ENCODE data around the gene LMNB1. TPM values are rescaled to one million over a fixed set of nuclear protein-coding genes. Genes with fewer than 3 reads are reported as not detected.

The LMNB1 gene
- total RNA-seq, 1 experiment from 2014 or later: 150 TPM

DNA sequence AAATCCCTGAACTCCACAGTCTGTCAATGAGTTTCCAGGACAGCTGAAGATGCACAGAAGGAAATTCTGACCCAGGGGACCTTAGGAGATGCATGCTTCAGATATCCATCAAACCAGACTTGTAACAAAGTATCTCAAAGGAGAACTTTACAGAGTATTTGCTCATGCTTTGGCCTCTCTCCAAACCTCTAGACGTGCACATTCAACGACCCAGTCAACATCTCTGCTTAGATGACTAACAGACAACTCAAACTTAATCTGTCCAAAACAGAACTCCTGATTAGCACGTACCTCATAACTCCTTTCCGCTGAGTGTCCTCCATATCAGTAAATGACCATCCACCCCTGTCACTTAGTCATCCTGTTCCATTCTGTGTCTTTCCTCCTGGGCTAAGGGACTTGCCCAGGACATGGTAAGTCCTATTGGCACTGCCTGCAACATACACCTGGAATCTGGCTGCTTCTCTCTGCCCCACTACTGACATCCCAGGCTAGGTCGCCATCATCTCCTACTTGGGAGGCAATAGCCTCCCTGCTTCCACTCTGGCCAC, 107.4 kb downstream of the LMNB1 start:
- DNase-seq (ENCODE audit: low read depth, low spot score): peak; percentile 10
- Histone ChIP-seq H3K27me3 (ENCODE audit: insufficient read depth, low read length) (no peaks in the 10 kb centered on the region), H3K36me3 (ENCODE audit: control insufficient read depth in 1 of 2, insufficient read depth in 2 of 2, low read length in 2 of 2) (no peaks in the 10 kb centered on the region), H4K20me1 (ENCODE audit: insufficient read depth) (no peaks in the 10 kb centered on the region), H3K9me3 (ENCODE audit: control insufficient read depth in 1 of 2, insufficient read depth in 1 of 2, low read depth in 1 of 2, low read length in 2 of 2) (no peaks in the 10 kb centered on the region), H2AFZ (ENCODE audit: low read depth, low read length, poor library complexity, severe bottlenecking) (no peak overlapping the region), H3K4me3 (replicated peaks in 1 of 2; ENCODE audit: low read depth in 1 of 2, low read length in 2 of 2) (no peak overlapping the region), H3K4me2 (ENCODE audit: low read length) (no peak overlapping the region; the same call in 1 of the 2 replicates), H3K79me2 (ENCODE audit: insufficient read depth, low read length) (no peaks in the 10 kb centered on the region), H3K27ac (ENCODE audit: low read depth, low read length) (no peak overlapping the region), H3K9ac (ENCODE audit: low read length) (no peak overlapping the region), H3K4me1 (ENCODE audit: control insufficient read depth in 1 of 2, insufficient read depth in 2 of 2, low read length in 2 of 2) (peaks cover 0 to 12% of the 10 kb centered on the region in 2 experiments; a peak in 2 of 4 replicates), H3K9me2 (ENCODE audit: insufficient read depth) (no peaks in the 10 kb centered on the region)
- no peak; the same call in 1 of the 2 replicates for ATAC-seq
- ChIA-PET CTCF (no interaction called here), POLR2A (no interaction called here), RAD21 (ENCODE audit: low non-redundant PET in 1 of 2, low total read pairs in 2 of 2, uncharacterized antibody in 2 of 2, unreplicated experiment in 2 of 2) (interaction anchor here in 1 of 2 experiments (0.6 kb wide), 1 partner anchor 15 kb away, joined by 3 read pairs; no protein-coding TSS in a partner anchor)
- TF ChIP-seq FOSL1 (IDR thresholded peaks at IDR 0.05; ENCODE audit: low read depth): peak; percentile 49
- TF ChIP-seq, protein P1, sequence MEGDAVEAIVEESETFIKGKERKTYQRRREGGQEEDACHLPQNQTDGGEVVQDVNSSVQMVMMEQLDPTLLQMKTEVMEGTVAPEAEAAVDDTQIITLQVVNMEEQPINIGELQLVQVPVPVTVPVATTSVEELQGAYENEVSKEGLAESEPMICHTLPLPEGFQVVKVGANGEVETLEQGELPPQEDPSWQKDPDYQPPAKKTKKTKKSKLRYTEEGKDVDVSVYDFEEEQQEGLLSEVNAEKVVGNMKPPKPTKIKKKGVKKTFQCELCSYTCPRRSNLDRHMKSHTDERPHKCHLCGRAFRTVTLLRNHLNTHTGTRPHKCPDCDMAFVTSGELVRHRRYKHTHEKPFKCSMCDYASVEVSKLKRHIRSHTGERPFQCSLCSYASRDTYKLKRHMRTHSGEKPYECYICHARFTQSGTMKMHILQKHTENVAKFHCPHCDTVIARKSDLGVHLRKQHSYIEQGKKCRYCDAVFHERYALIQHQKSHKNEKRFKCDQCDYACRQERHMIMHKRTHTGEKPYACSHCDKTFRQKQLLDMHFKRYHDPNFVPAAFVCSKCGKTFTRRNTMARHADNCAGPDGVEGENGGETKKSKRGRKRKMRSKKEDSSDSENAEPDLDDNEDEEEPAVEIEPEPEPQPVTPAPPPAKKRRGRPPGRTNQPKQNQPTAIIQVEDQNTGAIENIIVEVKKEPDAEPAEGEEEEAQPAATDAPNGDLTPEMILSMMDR (IDR thresholded peaks at IDR 0.05 in 2 of 3, conservative IDR thresholded peaks at IDR 0.05 in 1 of 3; ENCODE audit: borderline replicate concordance in 1 of 3, insufficient read depth in 1 of 3, low read depth in 2 of 3, low read length in 2 of 3): no peak
- TF ChIP-seq, protein P2, sequence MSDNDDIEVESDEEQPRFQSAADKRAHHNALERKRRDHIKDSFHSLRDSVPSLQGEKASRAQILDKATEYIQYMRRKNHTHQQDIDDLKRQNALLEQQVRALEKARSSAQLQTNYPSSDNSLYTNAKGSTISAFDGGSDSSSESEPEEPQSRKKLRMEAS (IDR thresholded peaks at IDR 0.05): no peak
- no peak for TF ChIP-seq POLR2AphosphoS5 (IDR thresholded peaks at IDR 0.05; ENCODE audit: low read depth, low read length)
- no peak for TF ChIP-seq CBX3 (IDR thresholded peaks at IDR 0.05; ENCODE audit: low read depth)
- TF ChIP-seq SRF (IDR thresholded peaks at IDR 0.05; ENCODE audit: low read depth): no peak
- TF ChIP-seq SP1 (IDR thresholded peaks at IDR 0.05; ENCODE audit: low read depth): peak; percentile 41; the same call in 1 of the 2 replicates
- TF ChIP-seq JUND (IDR thresholded peaks at IDR 0.05): peak; percentile 30; the same call in 1 of the 2 replicates
- intact Hi-C loops (cut with micrococcal nuclease): no loop called here
- no TSS peak for BruUV-seq (replicated peaks)

Other genes with a start within 250 kb of the LMNB1 start
- gene ALDH7A1, start 181.9 kb upstream of the LMNB1 start, total RNA-seq (2021; ENCODE audit: unreplicated experiment): 93.2 TPM
- gene PHAX, start 176.2 kb upstream of the LMNB1 start, total RNA-seq (2021; ENCODE audit: unreplicated experiment): 24.5 TPM